Measurements from ENCODE around the gene RPL15. TPM values are rescaled to one million over a fixed set of nuclear protein-coding genes. Genes with fewer than 3 reads are reported as not detected.

RPL15 gene
- total and polyA plus RNA-seq, 2 of the 13 experiments (the other 11 are each of a cell fraction or from before 2014, with no cell fraction given): 1,297 to 3,693 TPM

GRCh38 chr3:23916886-23917678, at the start of gene RPL15, which contains the start of gene NKIRAS1 (continued):
- TF ChIP-seq BRF2 (CRISPR knock-in tag; IDR thresholded peaks at IDR 0.05) (no peak; the same call in 1 of the 2 replicates), NCOA5 (CRISPR knock-in tag; IDR thresholded peaks at IDR 0.05) (0 out of 2 replicates have a peak, but pooled peaks have one; percentile 44), ATF7-NPFF (CRISPR knock-in tag; IDR thresholded peaks at IDR 0.05; ENCODE audit: low read depth) (peak; percentile 78), ATF3 (CRISPR knock-in tag; IDR thresholded peaks at IDR 0.05) (peak; percentile 49), ZNF101 (CRISPR knock-in tag; IDR thresholded peaks at IDR 0.05; ENCODE audit: borderline replicate concordance, low read depth) (no peak), ZFP37 (CRISPR knock-in tag; IDR thresholded peaks at IDR 0.05; ENCODE audit: borderline replicate concordance) (peak; percentile 49; the same call in 1 of the 2 replicates), MTA1 (CRISPR knock-in tag; IDR thresholded peaks at IDR 0.05; ENCODE audit: borderline replicate concordance) (no peak), PRDM10 (CRISPR knock-in tag; IDR thresholded peaks at IDR 0.05; ENCODE audit: low read depth) (0 out of 2 replicates have a peak, but pooled peaks have one; percentile 40), ZNF572 (CRISPR knock-in tag; IDR thresholded peaks at IDR 0.05) (peak; percentile 87; the same call in 1 of the 2 replicates), ZSCAN30 (CRISPR knock-in tag; IDR thresholded peaks at IDR 0.05) (no peak), SRSF1 (optimal IDR thresholded peaks at IDR 0.05; ENCODE audit: low read depth, low read length) (peak; percentile 74), REST (IDR thresholded peaks at IDR 0.05; ENCODE audit: borderline replicate concordance in 1 of 2, low read depth in 1 of 2, low read length in 2 of 2) (peak in 1 of 2 experiments; percentile 65; a peak in 1 of 4 replicates), AKNA (CRISPR knock-in tag; IDR thresholded peaks at IDR 0.05; ENCODE audit: borderline replicate concordance) (0 out of 2 replicates have a peak, but pooled peaks have one; percentile 68)
